Pulmonary artery endothelial cell (primary cell): ENCODE measurements around the gene IER3. TPM values are rescaled to one million over a fixed set of nuclear protein-coding genes. Genes with fewer than 3 reads are reported as not detected.

Experiments
- DNase-seq: peaks from one replicate; pipeline ENCODE4 v3.0.0-alpha.2; 2011; ENCODE audit warnings: low read depth, low spot score
- total RNA-seq: library from RNA; depleted of rRNA; stranded (reverse); fragments of >200 nt; gene quantifications from 2 replicates; pipeline ENCODE4 v1.2.3, GENCODE V29; 2014

Gene IER3
- total RNA-seq, 1 donor from 2014 or later: 122 TPM

DNA sequence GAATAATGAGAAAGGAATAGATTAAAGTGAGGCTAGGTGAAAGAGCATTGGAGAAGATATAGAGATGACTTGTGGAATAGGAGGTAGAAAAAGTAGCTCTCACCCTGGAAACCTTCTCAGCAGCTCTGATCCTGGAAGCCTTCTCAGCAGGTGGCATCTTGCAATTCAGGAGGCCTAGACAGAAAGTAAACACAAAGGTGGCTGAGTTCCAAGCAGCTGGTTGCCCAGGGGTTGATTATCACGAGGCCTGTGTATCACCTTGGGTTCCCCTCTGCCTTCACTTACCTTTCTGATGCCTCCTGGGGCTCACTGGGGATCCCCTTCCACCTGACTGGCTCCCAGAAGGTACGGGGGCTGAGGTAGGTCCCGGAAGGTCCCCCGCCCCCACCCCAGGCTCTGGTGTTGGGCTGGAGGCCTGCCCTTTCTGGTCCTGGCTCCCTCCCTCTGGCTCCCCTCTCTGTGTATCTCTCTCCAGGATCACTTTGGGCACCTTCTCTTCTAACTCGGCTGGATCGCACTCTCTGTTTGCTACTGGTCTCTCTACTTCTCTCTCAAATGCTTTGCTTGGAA is 37.0 kb downstream of the IER3 start:
- no peak for DNase-seq

DNA sequence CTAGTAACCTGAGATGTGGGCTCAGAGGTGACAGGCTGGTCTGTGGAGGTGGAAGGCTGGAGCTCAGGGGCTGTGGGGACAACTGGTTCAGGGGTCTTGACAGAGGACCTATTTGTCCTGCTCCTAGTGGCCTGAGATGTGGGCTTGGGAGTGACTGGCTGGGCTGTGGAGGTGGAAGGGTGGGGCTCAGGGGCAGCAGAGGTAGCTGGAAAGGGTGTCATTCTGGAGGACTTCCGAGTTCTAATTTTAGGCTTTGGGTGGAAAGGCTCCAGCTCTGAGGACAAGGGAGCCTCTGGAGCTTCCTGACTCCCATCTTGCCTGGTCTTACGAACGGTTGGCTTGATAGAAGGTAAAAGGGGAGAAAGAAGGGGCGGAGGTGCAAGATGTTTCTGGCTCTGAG is 38.7 kb downstream of the IER3 start:
- DNase-seq: no peak

DNA sequence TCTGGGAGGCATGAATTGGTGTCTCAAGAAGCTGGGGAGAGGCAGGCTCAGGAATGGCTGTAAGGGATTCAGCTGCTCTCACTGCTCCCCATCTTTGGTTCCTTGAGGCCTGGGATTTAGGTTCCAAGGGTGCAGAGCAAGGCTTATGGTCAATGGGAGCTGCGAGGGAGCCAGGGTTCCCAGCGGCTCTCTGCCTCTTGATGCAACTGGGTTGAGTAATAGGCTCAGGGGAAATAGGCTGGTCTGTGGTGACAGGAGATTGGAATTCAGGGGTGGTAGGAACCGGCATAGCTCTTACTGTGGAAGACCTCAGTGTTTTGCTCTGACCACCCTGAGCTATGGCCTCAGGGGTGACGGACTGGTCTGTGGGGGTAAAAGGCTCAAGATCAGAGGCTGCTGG is 40.5 kb downstream of the IER3 start:
- no peak for DNase-seq

DNA sequence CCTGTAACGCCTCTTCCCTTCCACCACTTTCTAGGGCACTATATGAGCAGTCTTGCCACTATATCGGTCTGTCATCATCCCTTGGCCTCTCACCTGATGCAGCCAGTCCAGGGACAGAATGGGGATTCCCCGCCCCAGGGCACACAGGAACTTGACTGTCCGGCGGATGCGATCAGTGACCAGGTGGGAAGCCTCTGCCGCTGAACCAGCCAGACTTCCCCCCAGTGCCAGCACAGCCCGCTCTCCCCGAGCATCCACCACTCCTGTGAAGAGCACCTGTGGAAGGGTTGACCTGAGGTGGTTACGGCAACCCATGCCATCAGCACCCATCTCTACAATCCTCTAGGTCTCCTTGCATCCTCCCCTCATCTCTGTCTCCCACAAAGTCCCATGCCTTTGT is 41.3 kb downstream of the IER3 start:
- DNase-seq: no peak

DNA sequence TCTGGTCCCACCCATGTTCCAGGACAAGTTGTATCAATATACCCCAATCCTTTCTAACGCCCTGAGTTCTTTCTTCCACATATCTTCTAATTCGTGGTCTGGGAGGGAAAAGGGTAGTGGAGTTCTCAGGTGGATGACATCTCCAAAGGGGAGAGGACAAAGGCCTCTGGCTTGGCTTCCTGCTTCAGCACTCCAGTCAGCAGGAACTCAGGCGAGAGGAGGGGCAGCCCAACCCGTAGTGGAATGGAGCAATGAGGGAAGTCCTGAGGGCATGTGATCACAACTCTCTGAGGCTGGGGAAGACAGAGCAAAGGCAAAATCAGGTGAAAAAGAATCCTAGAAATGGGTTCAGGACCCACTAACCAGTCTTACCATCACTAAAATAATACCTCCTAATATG is 44.0 kb downstream of the IER3 start:
- no peak for DNase-seq

DNA sequence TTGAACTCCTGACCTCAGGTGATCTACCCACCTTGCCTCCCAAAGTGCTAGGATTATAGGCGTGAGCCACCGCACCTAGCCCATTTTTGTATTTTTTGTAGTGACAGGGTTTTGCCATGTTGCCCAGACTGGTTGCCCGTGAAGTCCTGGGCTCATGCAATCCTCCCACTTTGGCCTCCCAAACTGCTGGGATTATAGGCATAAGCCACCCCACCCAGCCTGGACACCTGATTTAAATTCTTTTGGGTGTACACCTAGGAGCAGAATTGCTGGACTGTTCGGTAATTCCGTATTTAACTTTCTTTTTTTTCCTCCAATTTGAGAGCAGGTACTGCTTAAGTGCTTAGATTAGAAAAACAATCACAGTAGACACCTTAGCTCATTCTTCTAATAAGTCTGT is 47.9 kb downstream of the IER3 start:
- no peak for DNase-seq

Other genes starting within 250 kb of the IER3 start
- 62.7 and 69.2 TPM in 2 replicates for gene GNL1, start 188.1 kb downstream of the IER3 start, total RNA-seq
- 4.0 and 4.5 TPM in 2 replicates for gene PRR3, start 187.3 kb downstream of the IER3 start, total RNA-seq
- gene ABCF1, start 173.1 kb downstream of the IER3 start, total RNA-seq: 53.0 and 67.9 TPM in 2 replicates
- 12.5 and 18.6 TPM in 2 replicates for gene PPP1R10, start 127.3 kb downstream of the IER3 start, total RNA-seq
- gene MRPS18B, start 126.7 kb downstream of the IER3 start, total RNA-seq: 48.8 and 57.7 TPM in 2 replicates
- gene ATAT1, start 117.7 kb downstream of the IER3 start, total RNA-seq: 2.6 and 2.8 TPM in 2 replicates
- gene C6orf136, start 97.4 kb downstream of the IER3 start, total RNA-seq: 1.8 and 2.3 TPM in 2 replicates
- gene DHX16, start 71.5 kb downstream of the IER3 start, total RNA-seq: 46.9 and 61.2 TPM in 2 replicates
- 57.4 and 58.3 TPM in 2 replicates for gene PPP1R18, start 57.9 kb downstream of the IER3 start, total RNA-seq
- 2.4 and 2.5 TPM in 2 replicates for gene NRM, start 53.6 kb downstream of the IER3 start, total RNA-seq
- gene MDC1, start 27.3 kb downstream of the IER3 start, total RNA-seq: 10.2 and 11.0 TPM in 2 replicates
- gene TUBB, start 24.2 kb downstream of the IER3 start, total RNA-seq: 537 and 757 TPM in 2 replicates
- 46.6 and 107 TPM in 2 replicates for gene FLOT1, start 1.9 kb downstream of the IER3 start, total RNA-seq
- gene DDR1, start 140.0 kb upstream of the IER3 start, total RNA-seq: 5.9 and 7.4 TPM in 2 replicates
- 12.5 and 19.5 TPM in 2 replicates for gene GTF2H4, start 163.7 kb upstream of the IER3 start, total RNA-seq
- 15.9 and 24.8 TPM in 2 replicates for gene VARS2, start 169.7 kb upstream of the IER3 start, total RNA-seq
- not detected in 2 replicates for gene SFTA2, start 187.6 kb upstream of the IER3 start, total RNA-seq
- not detected in 2 replicates for gene MUCL3, start 196.4 kb upstream of the IER3 start, total RNA-seq
- not detected in 2 replicates for gene MUC21, start 239.2 kb upstream of the IER3 start, total RNA-seq